IMR-90 (cell line): ENCODE data around the gene IGFBP1. TPM values are rescaled to one million over a fixed set of nuclear protein-coding genes. Genes with fewer than 3 reads are reported as not detected.

Experiments
- ATAC-seq: fragments of 200-7000 bp; cut with Tn5 transposase; 2 replicates; pipeline ENCODE4 v1.9.1; 2020; ENCODE audit warnings: low read depth, mild to moderate bottlenecking, moderate library complexity
- BruUV-seq: library from RNA; stranded (reverse); fragments of 400-500 nt; replicated peaks from 2 replicates; lab custom pipeline; 2021; lab: Mats Ljungman, UMichigan
- CTCF ChIA-PET: fragments of 300-600 bp; formaldehyde crosslinking; extraction: SDS; loops from one replicate; lab custom pipeline; 2021; ENCODE audit warnings: antibody characterized with exemption; lab: Yijun Ruan, JAX
- POLR2A ChIA-PET: fragments of 300-600 bp; sonication (Branson Sonifier 250); formaldehyde crosslinking; loops from one replicate; lab custom pipeline; 2022; ENCODE audit warnings: antibody characterized with exemption; ENCODE audit not compliant: unreplicated experiment; lab: Charles Lee
- DNase-seq: peaks from one replicate; pipeline ENCODE4 v3.0.0; 2013
- H2AFZ ChIP-seq: replicated peaks from 2 replicates; pipeline ENCODE3; 2013; ENCODE audit warnings: low read length, mild to moderate bottlenecking; ENCODE audit not compliant: poor library complexity
- H2AK5ac ChIP-seq: 2 replicates; pipeline ENCODE4 v1.6.1; 2013; ENCODE audit warnings: low read depth, low read length, inconsistent platforms
- H2AK9ac ChIP-seq: replicated peaks from 2 replicates; pipeline ENCODE3; 2013; ENCODE audit warnings: mild to moderate bottlenecking, low read depth, low read length, moderate library complexity; ENCODE audit not compliant: poor library complexity
- H2BK120ac ChIP-seq: 2 replicates; pipeline ENCODE4 v1.6.1; 2013; ENCODE audit warnings: low read depth, low read length, inconsistent platforms
- H2BK15ac ChIP-seq: 3 replicates; pipeline ENCODE4 v1.6.1; 2013; ENCODE audit warnings: low read depth, low read length, inconsistent platforms
- H2BK20ac ChIP-seq: 2 replicates; pipeline ENCODE4 v1.6.1; 2013; ENCODE audit warnings: low read depth, mild to moderate bottlenecking, inconsistent platforms, low read length, moderate library complexity
- H2BK5ac ChIP-seq: 2 replicates; pipeline ENCODE4 v1.6.1; 2013; ENCODE audit warnings: mild to moderate bottlenecking, low read depth, low read length, inconsistent platforms; ENCODE audit not compliant: poor library complexity, severe bottlenecking
- H3K14ac ChIP-seq: replicated peaks from 2 replicates; pipeline ENCODE4 v1.6.1; 2013; ENCODE audit warnings: low read depth, low read length, inconsistent platforms
- H3K18ac ChIP-seq: 2 replicates; pipeline ENCODE4 v1.6.1; 2013; ENCODE audit warnings: low read depth, low read length, control low read depth
- H3K23ac ChIP-seq: 2 replicates; pipeline ENCODE4 v1.6.1; 2013; ENCODE audit warnings: low read depth, low read length, inconsistent platforms
- H3K27ac ChIP-seq: 2 replicates; pipeline ENCODE4 v1.5.1; 2013; ENCODE audit warnings: mild to moderate bottlenecking, control low read depth, low read length; ENCODE audit not compliant: insufficient read depth
- H3K27me3 ChIP-seq: 2 replicates; pipeline ENCODE4 v1.6.1; 2013; ENCODE audit warnings: low read length; ENCODE audit not compliant: control insufficient read depth, insufficient read depth
- H3K36me3 ChIP-seq: 2 replicates; pipeline ENCODE4 v1.6.1; 2013; ENCODE audit warnings: low read length, mixed read lengths; ENCODE audit not compliant: control insufficient read depth, insufficient read depth
- H3K4ac ChIP-seq: 2 replicates; pipeline ENCODE4 v1.6.1; 2013; ENCODE audit warnings: low read depth, low read length, inconsistent platforms
- H3K4me1 ChIP-seq: 2 replicates; pipeline ENCODE4 v1.6.1; 2013; ENCODE audit warnings: low read length, mixed read lengths; ENCODE audit not compliant: control insufficient read depth, insufficient read depth
- H3K4me2 ChIP-seq: 2 replicates; pipeline ENCODE4 v1.6.1; 2013; ENCODE audit warnings: low read depth, mild to moderate bottlenecking, control low read depth, low read length, moderate library complexity
- H3K4me3 ChIP-seq: 2 replicates; pipeline ENCODE4 v1.5.1; 2013; ENCODE audit warnings: low read depth, mild to moderate bottlenecking, control low read depth, low read length, moderate library complexity; ENCODE audit not compliant: insufficient read depth
- H3K56ac ChIP-seq: 2 replicates; pipeline ENCODE4 v1.6.1; 2013; ENCODE audit warnings: low read length, inconsistent platforms; ENCODE audit not compliant: insufficient read depth; ENCODE audit errors: extremely low read depth
- H3K79me1 ChIP-seq, 2 experiments: 2 replicates each; pipeline ENCODE4 v1.6.1; 2013; ENCODE audit warnings: low read length in 2 of 2, inconsistent platforms in 1 of 2, low read depth in 1 of 2
- H3K9ac ChIP-seq: 2 replicates; pipeline ENCODE4 v1.6.1; 2013; ENCODE audit warnings: low read depth, low read length, control low read depth
- H3K9me1 ChIP-seq: 2 replicates; pipeline ENCODE4 v1.6.1; 2013; ENCODE audit warnings: low read length, inconsistent platforms; ENCODE audit not compliant: insufficient read depth
- H3K9me3 ChIP-seq: 2 replicates; pipeline ENCODE4 v1.6.1; 2013; ENCODE audit warnings: low read length; ENCODE audit not compliant: control insufficient read depth, insufficient read depth
- H4K20me1 ChIP-seq: 2 replicates; pipeline ENCODE4 v1.6.1; 2013; ENCODE audit warnings: low read length, inconsistent platforms; ENCODE audit not compliant: insufficient read depth
- H4K5ac ChIP-seq: 2 replicates; pipeline ENCODE4 v1.6.1; 2013; ENCODE audit warnings: mild to moderate bottlenecking, low read depth, low read length, control low read depth
- H4K8ac ChIP-seq, 2 experiments: 2 replicates each; pipeline ENCODE4 v1.6.1; 2013; ENCODE audit warnings: low read depth in 2 of 2, low read length in 2 of 2, control low read depth in 1 of 2, inconsistent platforms in 1 of 2
- H4K91ac ChIP-seq: 2 replicates; pipeline ENCODE4 v1.6.1; 2013; ENCODE audit warnings: low read depth, low read length, inconsistent platforms; ENCODE audit not compliant: insufficient read depth
- ELK1 ChIP-seq: fragments of 150-350 bp; IDR thresholded peaks from 2 replicates; pipeline ENCODE4 v1.6.1; 2016; ENCODE audit warnings: low read depth, mild to moderate bottlenecking, low read length, moderate library complexity, borderline replicate concordance
- USF2 ChIP-seq: fragments of 150-350 bp; IDR thresholded peaks from 2 replicates; pipeline ENCODE4 v1.6.1; 2017; ENCODE audit warnings: mild to moderate bottlenecking, antibody characterized with exemption, low read length, low read depth
- dilution Hi-C: fragments of 300-500 bp; cut with HindIII; formaldehyde crosslinking; loops from one replicate; pipeline ENCODE4 v1.14.3; 2018; ENCODE audit warnings: low sequenced_read_pairs; ENCODE audit not compliant: unreplicated experiment
- in situ Hi-C: fragments of 300-500 bp; cut with MboI; formaldehyde crosslinking; loops from 3 replicates; pipeline ENCODE4 v1.14.3; 2019; ENCODE audit warnings: low sequenced_read_pairs, inconsistent platforms, mixed read lengths
- intact Hi-C: fragments of 100-400 bp; cut with micrococcal nuclease; formaldehyde crosslinking; loops from 2 replicates; pipeline ENCODE4 v1.10.0; 2022
- polyA plus RNA-seq, 3 experiments: library from polyadenylated mRNA; depleted of rRNA; stranded (reverse); fragments of >200 nt; gene quantifications; 2 replicates each; pipeline ENCODE4 v1.2.3, GENCODE V29; 2012; ENCODE audit warnings: low replicate concordance in 1 of 3
- total RNA-seq: library from RNA; depleted of rRNA; stranded (reverse); fragments of >200 nt; gene quantifications from 2 replicates; pipeline ENCODE4 v1.2.3, GENCODE V29; 2012

The IGFBP1 gene
- total and polyA plus RNA-seq, 2 of the 4 experiments (the other 2 are of a cell fraction) = not detected

- in situ Hi-C loops = loop anchor here (25.0 kb wide), 1 partner anchor 1028 kb away; no protein-coding TSS in a partner anchor
- no TSS peak for BruUV-seq
- dilution Hi-C loops = no loop called here
Observed at GRCh38 chr7:45909561-45909960, 21.3 kb downstream of the IGFBP1 start.

More at GRCh38 chr7:45909561-45909960, 21.3 kb downstream of the IGFBP1 start:
- ChIA-PET CTCF (no interaction called here), POLR2A (no interaction called here)
- H4K20me1 ChIP-seq = peaks cover 4% of the 10 kb centered on the region
- H3K18ac ChIP-seq = no peak overlapping the region
- H2BK120ac ChIP-seq = no peak overlapping the region
- DNase-seq (no peak), ATAC-seq (no peak)
- H3K4me1 ChIP-seq = no peaks in the 10 kb centered on the region
- H2AK5ac ChIP-seq = no peak overlapping the region
- peaks cover 17% of the 10 kb centered on the region for H3K36me3 ChIP-seq
- H2BK20ac ChIP-seq = no peak overlapping the region
- no peak overlapping the region for H3K27ac ChIP-seq
- no peaks in the 10 kb centered on the region for H3K9me3 ChIP-seq
- H3K4me2 ChIP-seq = no peak overlapping the region
- no peak overlapping the region for H2AK9ac ChIP-seq
- H2AFZ ChIP-seq = no peak overlapping the region
- peak overlapping the region; percentile 11 for H2BK5ac ChIP-seq
- H4K5ac ChIP-seq = no peak overlapping the region
- peaks cover 10% of the 10 kb centered on the region; the same call in 1 of the 2 replicates for H3K9me1 ChIP-seq
- H4K8ac ChIP-seq = no peak overlapping the region
- H2BK15ac ChIP-seq = no peak overlapping the region
- no peaks in the 10 kb centered on the region; the same call in 1 of the 2 replicates for H3K27me3 ChIP-seq
- H3K23ac ChIP-seq = no peak overlapping the region
- no peak for TF ChIP-seq ELK1
- TF ChIP-seq USF2 = no peak
- H3K79me1 ChIP-seq = no peaks in the 10 kb centered on the region
- no peak overlapping the region for H3K56ac ChIP-seq
- H3K4ac ChIP-seq = no peak overlapping the region
- H3K4me3 ChIP-seq = no peak overlapping the region
- intact Hi-C loops = no loop called here
- H3K9ac ChIP-seq = no peak overlapping the region
- H4K91ac ChIP-seq = no peak overlapping the region
- no peak overlapping the region for H3K14ac ChIP-seq
